GM12891 (cell line): ENCODE data around the gene GOLGA6L26.
"Not testable (repeated sequence)": the region's sequence is repeated elsewhere in the genome, so short reads cannot be mapped to it uniquely, and the experiment has no call there.

Source experiments
- PAX5 ChIP-seq: IDR thresholded peaks from 2 replicates; pipeline ENCODE4 v1.6.1; 2011; ENCODE audit warnings: low read length, moderate library complexity, mild to moderate bottlenecking; ENCODE audit not compliant: insufficient read depth, severe bottlenecking
- POLR2A ChIP-seq: IDR thresholded peaks from 2 replicates; pipeline ENCODE4 v1.6.1; 2011; ENCODE audit warnings: low read depth, low read length, control low read depth
- POLR2AphosphoS5 ChIP-seq: IDR thresholded peaks from 2 replicates; pipeline ENCODE4 v1.6.1; 2011; ENCODE audit warnings: low read depth, low read length, control low read depth
- POU2F2 ChIP-seq: IDR thresholded peaks from 2 replicates; pipeline ENCODE4 v1.6.1; 2011; ENCODE audit warnings: low read depth, mild to moderate bottlenecking, control low read depth, low read length, moderate library complexity
- SPI1 ChIP-seq: IDR thresholded peaks from 2 replicates; pipeline ENCODE4 v1.6.1; 2011; ENCODE audit warnings: low read depth, low read length, control low read depth
- TAF1 ChIP-seq: IDR thresholded peaks from 2 replicates; pipeline ENCODE4 v1.6.1; 2011; ENCODE audit warnings: low read depth, low read length, control low read depth

- TF ChIP-seq POLR2AphosphoS5, TAF1, POLR2A, SPI1, POU2F2, PAX5: not testable (repeated sequence)
Measured at GRCh38 chr15:23354448-23354847, 20.5 kb upstream of the GOLGA6L26 start, which contains the start of gene GOLGA8S.
